Keratinocyte (primary cell): ENCODE results near the gene SSX2IP. TPM values are rescaled to one million over a fixed set of nuclear protein-coding genes. Genes with fewer than 3 reads are reported as not detected.

Experiments
- DNase-seq: peaks from one replicate; pipeline ENCODE4 v3.0.0-alpha.2; 2011; ENCODE audit warnings: low read depth, missing footprints, low spot score
- FAIRE-seq: peaks from 2 replicates; lab custom pipeline; 2011; peaks lifted over from hg19 to GRCh38; lab: Jason Lieb, UNC
- H2AFZ ChIP-seq: 2 replicates; pipeline ENCODE4 v1.6.0; 2012; ENCODE audit warnings: low read length, control low read depth, inconsistent platforms; ENCODE audit not compliant: control insufficient read depth
- H3K27ac ChIP-seq: 2 replicates; pipeline ENCODE4 v1.5.1; 2011; ENCODE audit warnings: low read length; ENCODE audit not compliant: control insufficient read depth, insufficient read depth
- H3K27me3 ChIP-seq: 3 replicates; pipeline ENCODE4 v1.6.0; 2011; ENCODE audit warnings: low read length; ENCODE audit not compliant: control insufficient read depth, insufficient read depth; ENCODE audit errors: extremely low read depth
- H3K36me3 ChIP-seq, 2 experiments: 2 replicates in 1 of 2; 3 replicates in 1 of 2; pipeline ENCODE4 v1.5.1; 2011; ENCODE audit warnings: low read length in 2 of 2, mild to moderate bottlenecking in 1 of 2; ENCODE audit not compliant: control insufficient read depth in 2 of 2, insufficient read depth in 2 of 2; ENCODE audit errors: extremely low read depth in 1 of 2
- H3K4me1 ChIP-seq: 3 replicates; pipeline ENCODE4 v1.5.1; 2011; ENCODE audit warnings: low read length; ENCODE audit not compliant: control insufficient read depth, insufficient read depth; ENCODE audit errors: extremely low read depth
- H3K4me2 ChIP-seq: 3 replicates; pipeline ENCODE4 v1.6.0; 2011; ENCODE audit warnings: low read depth, low read length; ENCODE audit not compliant: control insufficient read depth, insufficient read depth; ENCODE audit errors: extremely low read depth
- H3K4me3 ChIP-seq, 3 experiments: fragments of 200-600 bp in 1 of 3; sonication (generic) in 1 of 3; 2 replicates in 2 of 3; 3 replicates in 1 of 3; pipeline ENCODE4 v1.5.1; 2011 to 2016; ENCODE audit warnings: low read length in 3 of 3, mild to moderate bottlenecking in 3 of 3, control low read depth in 2 of 3, inconsistent platforms in 1 of 3, low read depth in 1 of 3, mixed read lengths in 1 of 3, mixed run types in 1 of 3, moderate library complexity in 1 of 3; ENCODE audit not compliant: control insufficient read depth in 2 of 3, insufficient read depth in 2 of 3; ENCODE audit errors: extremely low read depth in 1 of 3
- H3K79me2 ChIP-seq: 2 replicates; pipeline ENCODE4 v1.6.0; 2012; ENCODE audit warnings: low read length; ENCODE audit not compliant: control insufficient read depth, insufficient read depth
- H3K9ac ChIP-seq: 3 replicates; pipeline ENCODE4 v1.6.0; 2011; ENCODE audit warnings: low read length; ENCODE audit not compliant: control insufficient read depth, insufficient read depth; ENCODE audit errors: extremely low read depth
- H3K9me1 ChIP-seq: 3 replicates; pipeline ENCODE4 v1.6.0; 2011; ENCODE audit warnings: low read length; ENCODE audit not compliant: control insufficient read depth, insufficient read depth; ENCODE audit errors: extremely low read depth
- H3K9me3 ChIP-seq: 2 replicates; pipeline ENCODE4 v1.5.1; 2012; ENCODE audit warnings: low read depth, low read length; ENCODE audit not compliant: control insufficient read depth
- H4K20me1 ChIP-seq: 3 replicates; pipeline ENCODE4 v1.6.0; 2011; ENCODE audit warnings: low read length; ENCODE audit not compliant: control insufficient read depth, insufficient read depth; ENCODE audit errors: extremely low read depth
- EZH2 ChIP-seq: IDR thresholded peaks from one replicate; pipeline ENCODE4 v1.6.1; 2012; ENCODE audit warnings: inconsistent platforms, mild to moderate bottlenecking, low read length, moderate library complexity
- dilution Hi-C: fragments of 300-500 bp; cut with MboI; formaldehyde crosslinking; loops from one replicate; pipeline ENCODE4 v1.7.0; 2020; ENCODE audit warnings: low sequenced_read_pairs; ENCODE audit not compliant: extremely low pct_ligation_motif_present
- polyA plus RNA-seq, 5 experiments: library from polyadenylated mRNA; depleted of rRNA in 3 of 5; stranded (reverse) in 3 of 5; stranded (forward) in 1 of 5; unstranded in 1 of 5; fragments of >200 nt; gene quantifications; 1 replicate in 1 of 5; 2 replicates in 3 of 5; 3 replicates in 1 of 5; pipeline versions ENCODE4 v1.2.1 to v1.2.3, GENCODE V29; 2011 to 2012; ENCODE audit warnings: missing spikeins in 2 of 5, low read depth in 1 of 5, low replicate concordance in 1 of 5
- TF ChIP-seq, protein P1 (sequence below), 3 experiments: IDR thresholded peaks in 1 of 3; conservative IDR thresholded peaks in 1 of 3; optimal IDR thresholded peaks in 1 of 3; 2 replicates in 2 of 3; 3 replicates in 1 of 3; pipeline versions ENCODE3 to v1.5.1; 2011; ENCODE audit warnings: low read length in 3 of 3, mild to moderate bottlenecking in 3 of 3, moderate library complexity in 2 of 3, control low read depth in 1 of 3, inconsistent platforms in 1 of 3; ENCODE audit not compliant: insufficient read depth in 2 of 3; ENCODE audit errors: extremely low read depth in 1 of 3

SSX2IP gene
- polyA plus RNA-seq, 1 donor (not counting 4 experiments of a cell fraction or from before 2014, with no cell fraction given) = 13.0 TPM

DNA sequence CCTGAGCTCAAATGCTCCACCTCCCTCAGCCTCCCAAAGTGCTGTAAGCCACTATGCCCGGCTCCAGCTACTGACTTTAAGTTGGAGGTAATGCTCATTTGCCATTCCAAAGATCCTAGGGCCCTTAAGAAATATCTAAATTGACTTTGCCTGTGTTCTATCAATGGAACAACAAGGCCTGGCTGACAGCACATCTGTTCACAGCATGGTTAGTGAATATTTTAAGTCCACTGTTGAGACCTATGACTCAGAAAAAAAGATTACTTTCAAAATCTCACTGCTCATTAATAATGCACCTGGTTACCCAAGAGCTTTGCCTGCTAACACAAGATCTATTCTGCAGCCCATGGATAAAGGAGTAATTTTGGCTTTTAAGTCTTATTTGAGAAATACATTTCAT is 3.5 kb upstream of the SSX2IP start:
- Histone ChIP-seq H4K20me1 (no peaks in the 10 kb centered on the region), H3K4me1 (peaks cover 32% of the 10 kb centered on the region), H3K9ac (no peak overlapping the region), H3K4me3 (no peak overlapping the region), H3K4me2 (no peak overlapping the region), H3K36me3 (no peaks in the 10 kb centered on the region), H3K9me1 (peaks cover 3% of the 10 kb centered on the region), H3K79me2 (peaks cover 4% of the 10 kb centered on the region), H3K27ac (no peak overlapping the region), H2AFZ (no peak overlapping the region), H3K9me3 (no peaks in the 10 kb centered on the region), H3K27me3 (no peaks in the 10 kb centered on the region)
- FAIRE-seq = no peak
- dilution Hi-C loops = no loop called here
- TF ChIP-seq EZH2 = no peak
- TF ChIP-seq, protein P1, sequence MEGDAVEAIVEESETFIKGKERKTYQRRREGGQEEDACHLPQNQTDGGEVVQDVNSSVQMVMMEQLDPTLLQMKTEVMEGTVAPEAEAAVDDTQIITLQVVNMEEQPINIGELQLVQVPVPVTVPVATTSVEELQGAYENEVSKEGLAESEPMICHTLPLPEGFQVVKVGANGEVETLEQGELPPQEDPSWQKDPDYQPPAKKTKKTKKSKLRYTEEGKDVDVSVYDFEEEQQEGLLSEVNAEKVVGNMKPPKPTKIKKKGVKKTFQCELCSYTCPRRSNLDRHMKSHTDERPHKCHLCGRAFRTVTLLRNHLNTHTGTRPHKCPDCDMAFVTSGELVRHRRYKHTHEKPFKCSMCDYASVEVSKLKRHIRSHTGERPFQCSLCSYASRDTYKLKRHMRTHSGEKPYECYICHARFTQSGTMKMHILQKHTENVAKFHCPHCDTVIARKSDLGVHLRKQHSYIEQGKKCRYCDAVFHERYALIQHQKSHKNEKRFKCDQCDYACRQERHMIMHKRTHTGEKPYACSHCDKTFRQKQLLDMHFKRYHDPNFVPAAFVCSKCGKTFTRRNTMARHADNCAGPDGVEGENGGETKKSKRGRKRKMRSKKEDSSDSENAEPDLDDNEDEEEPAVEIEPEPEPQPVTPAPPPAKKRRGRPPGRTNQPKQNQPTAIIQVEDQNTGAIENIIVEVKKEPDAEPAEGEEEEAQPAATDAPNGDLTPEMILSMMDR (optimal IDR thresholded peaks at IDR 0.05 in 1 of 3, IDR thresholded peaks at IDR 0.05 in 1 of 3, conservative IDR thresholded peaks at IDR 0.05 in 1 of 3; ENCODE audit: extremely low read depth in 1 of 3, insufficient read depth in 2 of 3, low read length in 3 of 3) = no peak
- no peak for DNase-seq

DNA sequence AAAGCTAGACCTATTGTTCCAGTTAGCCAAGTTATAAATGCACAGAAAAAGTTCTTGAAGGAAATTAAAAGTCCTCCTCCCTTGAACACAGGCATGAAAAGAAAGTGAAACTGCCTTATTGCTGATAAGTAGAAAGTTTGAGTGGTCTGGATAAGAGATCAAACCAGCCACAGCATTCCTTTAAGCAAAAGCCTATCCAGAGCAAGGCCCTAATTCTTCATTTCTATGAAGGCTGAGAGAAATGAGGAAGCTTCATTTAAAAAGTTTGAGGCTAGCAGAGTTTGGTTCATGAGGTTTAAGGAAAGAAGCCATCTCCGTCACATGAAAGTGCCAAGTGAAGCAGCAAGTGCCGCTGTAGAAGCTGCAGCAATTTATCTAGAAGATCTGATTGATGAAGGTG is 2.7 kb upstream of the SSX2IP start:
- Histone ChIP-seq H3K36me3 (no peaks in the 10 kb centered on the region), H3K4me1 (peaks cover 32% of the 10 kb centered on the region), H3K9ac (no peak overlapping the region), H3K9me3 (no peaks in the 10 kb centered on the region), H3K27me3 (no peaks in the 10 kb centered on the region), H3K9me1 (peaks cover 3% of the 10 kb centered on the region), H3K4me3 (no peak overlapping the region), H2AFZ (no peak overlapping the region), H4K20me1 (no peaks in the 10 kb centered on the region), H3K4me2 (no peak overlapping the region), H3K79me2 (peaks cover 8% of the 10 kb centered on the region), H3K27ac (no peak overlapping the region)
- dilution Hi-C loops = no loop called here
- TF ChIP-seq, protein P1 (optimal IDR thresholded peaks at IDR 0.05 in 1 of 3, IDR thresholded peaks at IDR 0.05 in 1 of 3, conservative IDR thresholded peaks at IDR 0.05 in 1 of 3; ENCODE audit: extremely low read depth in 1 of 3, insufficient read depth in 2 of 3, low read length in 3 of 3) = no peak
- TF ChIP-seq EZH2 = no peak
- DNase-seq (no peak), FAIRE-seq (no peak)
